ENCODE data around the gene LRRC71. TPM values are rescaled to one million over a fixed set of nuclear protein-coding genes. Genes with fewer than 3 reads are reported as not detected.

Gene LRRC71
- total RNA-seq, 4 donors from 2014 or later, result 1.2 TPM; not detected in 3

- H3K36me3 ChIP-seq, result peaks cover 0 to 76% (median 27%) of the 10 kb centered on the region in 4 donors
- in situ Hi-C loops (cut with MboI; ENCODE audit: low pct_ligation_motif_present in 1 of 4, low pct_unique_long_range_greater_than_20kb in 1 of 4, low sequenced_read_pairs in 3 of 4), result no loop called here
- no peaks in the 10 kb centered on the region for H3K9me3 ChIP-seq
- DNase-seq, result no peak
- no peaks in the 10 kb centered on the region for H3K27me3 ChIP-seq
- 91% methylated on average over 5 of the region's 5 CpGs; no CpG with 5 or more reads in 1 of the 2 donors for WGBS, 2 donors (ENCODE audit: low coverage in 1 of 2)
- intact Hi-C loops (cut with DNase I; ENCODE audit: low total_unique reads), result no loop called here
- no peak for TF ChIP-seq CTCF (IDR thresholded peaks at IDR 0.05)
- no peak overlapping the region for H3K27ac ChIP-seq
- no peaks in the 10 kb centered on the region for H3K4me1 ChIP-seq
- no peak overlapping the region for H3K4me3 ChIP-seq
Measured at GRCh38 chr1:156949127-156949526, 28.7 kb downstream of the LRRC71 start.

GRCh38 chr1:156951371-156951770, 30.9 kb downstream of the LRRC71 start:
- intact Hi-C loops (cut with DNase I; ENCODE audit: low total_unique reads), result no loop called here
- Histone ChIP-seq H3K36me3 (peaks cover 0 to 75% (median 27%) of the 10 kb centered on the region in 4 donors), H3K4me3 (no peak overlapping the region), H3K4me1 (no peaks in the 10 kb centered on the region), H3K27me3 (no peaks in the 10 kb centered on the region), H3K27ac (no peak overlapping the region), H3K9me3 (no peaks in the 10 kb centered on the region)
- WGBS, 2 donors (ENCODE audit: low coverage in 1 of 2), result 84% methylated on average over 5 of the region's 5 CpGs; no CpG with 5 or more reads in 1 of the 2 donors
- TF ChIP-seq POLR2AphosphoS5 (IDR thresholded peaks at IDR 0.05) (no peak), POLR2A (IDR thresholded peaks at IDR 0.05) (no peak), CTCF (IDR thresholded peaks at IDR 0.05) (no peak), EP300 (IDR thresholded peaks at IDR 0.05; ENCODE audit: low read depth) (no peak)
- in situ Hi-C loops (cut with MboI; ENCODE audit: low pct_ligation_motif_present in 1 of 4, low pct_unique_long_range_greater_than_20kb in 1 of 4, low sequenced_read_pairs in 3 of 4), result no loop called here
- no peak for DNase-seq

GRCh38 chr1:156953571-156953970, 33.1 kb downstream of the LRRC71 start:
- no peak overlapping the region for H3K4me3 ChIP-seq
- in situ Hi-C loops (cut with MboI; ENCODE audit: low pct_ligation_motif_present in 1 of 4, low pct_unique_long_range_greater_than_20kb in 1 of 4, low sequenced_read_pairs in 3 of 4), result no loop called here
- WGBS, 2 donors (ENCODE audit: low coverage in 1 of 2), result 64 to 83% methylated on average over 2 of the region's 2 CpGs
- H3K4me1 ChIP-seq, result no peaks in the 10 kb centered on the region
- DNase-seq, result no peak
- H3K27ac ChIP-seq, result no peak overlapping the region
- no peak for TF ChIP-seq POLR2A (IDR thresholded peaks at IDR 0.05)
- TF ChIP-seq POLR2AphosphoS5 (IDR thresholded peaks at IDR 0.05), result no peak
- no peak for TF ChIP-seq EP300 (IDR thresholded peaks at IDR 0.05; ENCODE audit: low read depth)
- TF ChIP-seq CTCF (IDR thresholded peaks at IDR 0.05), result no peak
- H3K9me3 ChIP-seq, result no peaks in the 10 kb centered on the region
- H3K36me3 ChIP-seq, result peaks cover 0 to 69% (median 29%) of the 10 kb centered on the region in 4 donors
- H3K27me3 ChIP-seq, result no peaks in the 10 kb centered on the region
- intact Hi-C loops (cut with DNase I; ENCODE audit: low total_unique reads), result no loop called here

- DNase-seq, result no peak
- no peaks in the 10 kb centered on the region for H3K4me1 ChIP-seq
- intact Hi-C loops (cut with DNase I; ENCODE audit: low total_unique reads), result no loop called here
- peaks cover 0 to 67% (median 20%) of the 10 kb centered on the region in 4 donors for H3K36me3 ChIP-seq
- TF ChIP-seq POLR2AphosphoS5 (IDR thresholded peaks at IDR 0.05), result no peak
- TF ChIP-seq POLR2A (IDR thresholded peaks at IDR 0.05), result no peak
- no peak for TF ChIP-seq CTCF (IDR thresholded peaks at IDR 0.05)
- TF ChIP-seq EP300 (IDR thresholded peaks at IDR 0.05; ENCODE audit: low read depth), result no peak
- H3K27me3 ChIP-seq, result no peaks in the 10 kb centered on the region
- in situ Hi-C loops (cut with MboI; ENCODE audit: low pct_ligation_motif_present in 1 of 4, low pct_unique_long_range_greater_than_20kb in 1 of 4, low sequenced_read_pairs in 3 of 4), result no loop called here
- no peak overlapping the region for H3K27ac ChIP-seq
- H3K4me3 ChIP-seq, result no peak overlapping the region
- H3K9me3 ChIP-seq, result no peaks in the 10 kb centered on the region
- 85% methylated on average over 10 of the region's 10 CpGs; no CpG with 5 or more reads in 1 of the 2 donors for WGBS, 2 donors (ENCODE audit: low coverage in 1 of 2)
Measured at GRCh38 chr1:156956333-156956732, 35.9 kb downstream of the LRRC71 start.
